Smooth muscle cell (in vitro differentiated cells): Measurements from ENCODE around the gene DRC7. TPM values are rescaled to one million over a fixed set of nuclear protein-coding genes. Genes with fewer than 3 reads are reported as not detected.
"Not testable (repeated sequence)": the region's sequence is repeated elsewhere in the genome, so short reads cannot be mapped to it uniquely, and the experiment has no call there.

Source experiments
- DNase-seq: peaks from one replicate; lab custom pipeline; 2025; ENCODE audit not compliant: unreplicated experiment; lab: John Stamatoyannopoulos, UW
- H2AFZ ChIP-seq: fragments of 200-600 bp; sonication (generic); 2 replicates; pipeline ENCODE4 v1.6.0; 2016; ENCODE audit warnings: antibody characterized with exemption, low read depth, mild to moderate bottlenecking
- H3F3A ChIP-seq: fragments of 200-600 bp; sonication (generic); 2 replicates; pipeline ENCODE4 v1.6.0; 2017; ENCODE audit warnings: antibody characterized with exemption, low read depth
- H3K27ac ChIP-seq: fragments of 200-600 bp; sonication (generic); 2 replicates; pipeline ENCODE4 v1.5.1; 2016; ENCODE audit warnings: low read depth, mild to moderate bottlenecking
- H3K27me3 ChIP-seq: fragments of 200-600 bp; sonication (generic); 2 replicates; pipeline ENCODE4 v1.6.1; 2016; ENCODE audit warnings: low read depth, mild to moderate bottlenecking
- H3K36me3 ChIP-seq: fragments of 200-600 bp; sonication (generic); 2 replicates; pipeline ENCODE4 v1.5.1; 2016; ENCODE audit warnings: low read depth
- H3K4me1 ChIP-seq: fragments of 200-600 bp; sonication (generic); 2 replicates; pipeline ENCODE4 v1.5.1; 2016; ENCODE audit warnings: low read depth
- H3K4me2 ChIP-seq: fragments of 200-600 bp; sonication (generic); 2 replicates; pipeline ENCODE4 v1.6.0; 2016; ENCODE audit warnings: mild to moderate bottlenecking
- H3K4me3 ChIP-seq: fragments of 200-600 bp; sonication (generic); 2 replicates; pipeline ENCODE4 v1.5.1; 2016; ENCODE audit warnings: mild to moderate bottlenecking
- H3K79me2 ChIP-seq: fragments of 200-600 bp; sonication (generic); 2 replicates; pipeline ENCODE4 v1.6.0; 2016; ENCODE audit warnings: low read depth, mild to moderate bottlenecking
- H3K9ac ChIP-seq: fragments of 200-600 bp; sonication (generic); 2 replicates; pipeline ENCODE4 v1.6.0; 2016; ENCODE audit warnings: low read depth
- H3K9me3 ChIP-seq: fragments of 200-600 bp; sonication (generic); replicated peaks from 2 replicates; pipeline ENCODE4 v1.5.1; 2016; ENCODE audit warnings: low read depth
- H4K20me1 ChIP-seq: fragments of 200-600 bp; sonication (generic); 2 replicates; pipeline ENCODE4 v1.6.0; 2016; ENCODE audit warnings: low read depth
- CTCF ChIP-seq: fragments of 200-600 bp; sonication (generic); IDR thresholded peaks from 2 replicates; pipeline ENCODE4 v1.5.1; 2017; ENCODE audit warnings: borderline replicate concordance, mild to moderate bottlenecking, antibody characterized with exemption; ENCODE audit not compliant: insufficient read depth, poor library complexity, severe bottlenecking
- WGBS: methylation state at CpG from one replicate; pipeline ENCODE4 v1.1.7; 2016; ENCODE audit warnings: low lambda C conversion rate; 5-methylcytosine and 5-hydroxymethylcytosine counted together
- polyA plus RNA-seq: library from polyadenylated mRNA; unstranded; fragments of >200 nt; fragmentation: Nextera tagmentation; extraction: Ambion mirVana; gene quantifications from 2 replicates; pipeline ENCODE4 v1.2.1, GENCODE V29; 2016
- total RNA-seq: library from RNA; depleted of rRNA; stranded (reverse); fragments of >200 nt; gene quantifications from 2 replicates; pipeline ENCODE4 v1.2.3, GENCODE V29; 2014

Gene DRC7
- total and polyA plus RNA-seq, 2 experiments from 2014 or later = 0.94 TPM; not detected in 1

- H3K4me2 ChIP-seq = no peak overlapping the region
- no peaks in the 10 kb centered on the region for H4K20me1 ChIP-seq
- WGBS = 95% methylated on average over 6 of the region's 7 CpGs
- no peak for DNase-seq
- no peak overlapping the region for H3K27ac ChIP-seq
- no peaks in the 10 kb centered on the region for H3K4me1 ChIP-seq
- H3F3A ChIP-seq = no peaks in the 10 kb centered on the region
- no peaks in the 10 kb centered on the region for H3K27me3 ChIP-seq
- no peak overlapping the region for H2AFZ ChIP-seq
- peaks cover 3% of the 10 kb centered on the region for H3K36me3 ChIP-seq
- TF ChIP-seq CTCF = no peak
- no peak overlapping the region for H3K4me3 ChIP-seq
- no peak overlapping the region for H3K9ac ChIP-seq
- no peaks in the 10 kb centered on the region for H3K9me3 ChIP-seq
- H3K79me2 ChIP-seq = no peaks in the 10 kb centered on the region
Measured at GRCh38 chr16:57744642-57744903, 50.0 kb downstream of the DRC7 start.

DNA sequence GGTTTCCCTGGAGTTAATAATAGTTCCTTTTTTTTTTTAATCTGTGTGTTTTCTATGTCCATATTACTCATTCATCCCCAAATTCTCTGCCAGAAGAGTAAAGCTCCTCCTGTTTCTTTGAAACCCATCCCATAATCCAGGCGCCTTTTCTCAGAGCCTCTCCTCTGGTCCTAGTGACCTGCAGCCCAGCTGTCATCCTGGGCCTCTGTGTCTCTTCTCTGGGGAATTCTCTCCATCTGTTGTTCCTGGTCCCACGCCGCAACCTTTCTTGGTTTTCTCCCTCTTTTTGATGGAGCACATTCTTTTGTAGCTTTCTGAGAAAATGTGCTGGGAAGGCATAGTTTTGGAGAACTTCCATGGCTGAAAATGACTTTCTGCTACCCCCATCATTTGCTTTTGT lies 51.2 kb downstream of the DRC7 start:
- H4K20me1 ChIP-seq = no peaks in the 10 kb centered on the region
- no peaks in the 10 kb centered on the region for H3F3A ChIP-seq
- TF ChIP-seq CTCF = no peak
- no peak overlapping the region for H3K4me3 ChIP-seq
- no peak overlapping the region for H3K4me2 ChIP-seq
- no peak overlapping the region for H3K9ac ChIP-seq
- no peak overlapping the region for H3K27ac ChIP-seq
- no peak for DNase-seq
- no peaks in the 10 kb centered on the region for H3K79me2 ChIP-seq
- H3K4me1 ChIP-seq = no peaks in the 10 kb centered on the region
- peaks cover 3% of the 10 kb centered on the region for H3K36me3 ChIP-seq
- no peaks in the 10 kb centered on the region for H3K27me3 ChIP-seq
- WGBS = 97% methylated on average over 3 of the region's 3 CpGs
- H2AFZ ChIP-seq = no peak overlapping the region
- H3K9me3 ChIP-seq = no peaks in the 10 kb centered on the region

GRCh38 chr16:57746316-57746715 lies 51.7 kb downstream of the DRC7 start:
- not testable (repeated sequence) for H3F3A ChIP-seq, H3K9ac ChIP-seq, H3K36me3 ChIP-seq, H3K27me3 ChIP-seq, H2AFZ ChIP-seq, H4K20me1 ChIP-seq, H3K4me1 ChIP-seq, H3K4me3 ChIP-seq, H3K4me2 ChIP-seq, H3K9me3 ChIP-seq, DNase-seq, H3K79me2 ChIP-seq, H3K27ac ChIP-seq
- WGBS = 91% methylated on average over 7 of the region's 7 CpGs

DNA sequence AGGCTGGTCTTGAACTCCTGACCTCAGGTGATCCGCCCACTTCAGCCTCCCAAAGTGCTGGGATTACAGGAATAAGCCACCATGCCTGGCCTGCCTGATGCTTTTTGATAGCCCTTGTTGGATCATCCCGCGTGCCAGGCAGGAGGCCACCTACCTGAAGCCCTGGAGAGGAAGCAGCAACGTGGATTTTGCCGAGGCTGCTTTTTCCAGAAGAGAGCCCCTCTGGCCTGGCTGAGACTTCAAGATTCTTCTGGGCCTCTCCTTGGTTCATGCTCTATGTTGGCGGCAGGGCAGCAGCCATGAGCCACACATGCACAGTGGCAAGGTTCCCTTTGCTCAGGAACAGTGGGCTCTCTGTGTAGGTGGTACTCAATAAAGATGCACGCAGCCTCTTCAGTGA lies 52.5 kb downstream of the DRC7 start:
- no peak for DNase-seq
- WGBS = 93% methylated on average over 7 of the region's 7 CpGs
- Histone ChIP-seq H3K4me3 (no peak overlapping the region), H3K4me2 (no peak overlapping the region), H2AFZ (no peak overlapping the region), H3K4me1 (no peaks in the 10 kb centered on the region), H3K79me2 (no peaks in the 10 kb centered on the region), H3F3A (no peaks in the 10 kb centered on the region), H3K27me3 (no peaks in the 10 kb centered on the region), H3K9me3 (no peaks in the 10 kb centered on the region), H3K36me3 (peaks cover 3% of the 10 kb centered on the region), H4K20me1 (no peaks in the 10 kb centered on the region), H3K9ac (no peak overlapping the region), H3K27ac (no peak overlapping the region)
- no peak for TF ChIP-seq CTCF
